Measurements from ENCODE around the gene C14orf180. TPM values are rescaled to one million over a fixed set of nuclear protein-coding genes. Genes with fewer than 3 reads are reported as not detected.

The C14orf180 gene
- total RNA-seq, 1 experiment from 2014 or later = not detected

GRCh38 chr14:104580961-104581360 is 1.4 kb downstream of the C14orf180 start (continued):
- TF ChIP-seq, protein P1, sequence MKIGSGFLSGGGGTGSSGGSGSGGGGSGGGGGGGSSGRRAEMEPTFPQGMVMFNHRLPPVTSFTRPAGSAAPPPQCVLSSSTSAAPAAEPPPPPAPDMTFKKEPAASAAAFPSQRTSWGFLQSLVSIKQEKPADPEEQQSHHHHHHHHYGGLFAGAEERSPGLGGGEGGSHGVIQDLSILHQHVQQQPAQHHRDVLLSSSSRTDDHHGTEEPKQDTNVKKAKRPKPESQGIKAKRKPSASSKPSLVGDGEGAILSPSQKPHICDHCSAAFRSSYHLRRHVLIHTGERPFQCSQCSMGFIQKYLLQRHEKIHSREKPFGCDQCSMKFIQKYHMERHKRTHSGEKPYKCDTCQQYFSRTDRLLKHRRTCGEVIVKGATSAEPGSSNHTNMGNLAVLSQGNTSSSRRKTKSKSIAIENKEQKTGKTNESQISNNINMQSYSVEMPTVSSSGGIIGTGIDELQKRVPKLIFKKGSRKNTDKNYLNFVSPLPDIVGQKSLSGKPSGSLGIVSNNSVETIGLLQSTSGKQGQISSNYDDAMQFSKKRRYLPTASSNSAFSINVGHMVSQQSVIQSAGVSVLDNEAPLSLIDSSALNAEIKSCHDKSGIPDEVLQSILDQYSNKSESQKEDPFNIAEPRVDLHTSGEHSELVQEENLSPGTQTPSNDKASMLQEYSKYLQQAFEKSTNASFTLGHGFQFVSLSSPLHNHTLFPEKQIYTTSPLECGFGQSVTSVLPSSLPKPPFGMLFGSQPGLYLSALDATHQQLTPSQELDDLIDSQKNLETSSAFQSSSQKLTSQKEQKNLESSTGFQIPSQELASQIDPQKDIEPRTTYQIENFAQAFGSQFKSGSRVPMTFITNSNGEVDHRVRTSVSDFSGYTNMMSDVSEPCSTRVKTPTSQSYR (CRISPR knock-in tag; IDR thresholded peaks at IDR 0.05) = no peak
- TF ChIP-seq SP1 (CRISPR knock-in tag; conservative IDR thresholded peaks at IDR 0.05) = no peak
- TF ChIP-seq, protein P2, sequence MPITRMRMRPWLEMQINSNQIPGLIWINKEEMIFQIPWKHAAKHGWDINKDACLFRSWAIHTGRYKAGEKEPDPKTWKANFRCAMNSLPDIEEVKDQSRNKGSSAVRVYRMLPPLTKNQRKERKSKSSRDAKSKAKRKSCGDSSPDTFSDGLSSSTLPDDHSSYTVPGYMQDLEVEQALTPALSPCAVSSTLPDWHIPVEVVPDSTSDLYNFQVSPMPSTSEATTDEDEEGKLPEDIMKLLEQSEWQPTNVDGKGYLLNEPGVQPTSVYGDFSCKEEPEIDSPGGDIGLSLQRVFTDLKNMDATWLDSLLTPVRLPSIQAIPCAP (CRISPR knock-in tag; IDR thresholded peaks at IDR 0.05) = no peak
- no peak for TF ChIP-seq ZNF232 (CRISPR knock-in tag; IDR thresholded peaks at IDR 0.05)
- TF ChIP-seq ZBTB21 (CRISPR knock-in tag; IDR thresholded peaks at IDR 0.05; ENCODE audit: borderline replicate concordance) = no peak
- no peak for TF ChIP-seq PRRX2 (CRISPR knock-in tag; IDR thresholded peaks at IDR 0.05)
- no peak for TF ChIP-seq ETV6 (CRISPR knock-in tag; IDR thresholded peaks at IDR 0.05)
- TF ChIP-seq IRF2 (CRISPR knock-in tag; IDR thresholded peaks at IDR 0.05; ENCODE audit: borderline replicate concordance, low read depth) = no peak
- TF ChIP-seq, protein P3, sequence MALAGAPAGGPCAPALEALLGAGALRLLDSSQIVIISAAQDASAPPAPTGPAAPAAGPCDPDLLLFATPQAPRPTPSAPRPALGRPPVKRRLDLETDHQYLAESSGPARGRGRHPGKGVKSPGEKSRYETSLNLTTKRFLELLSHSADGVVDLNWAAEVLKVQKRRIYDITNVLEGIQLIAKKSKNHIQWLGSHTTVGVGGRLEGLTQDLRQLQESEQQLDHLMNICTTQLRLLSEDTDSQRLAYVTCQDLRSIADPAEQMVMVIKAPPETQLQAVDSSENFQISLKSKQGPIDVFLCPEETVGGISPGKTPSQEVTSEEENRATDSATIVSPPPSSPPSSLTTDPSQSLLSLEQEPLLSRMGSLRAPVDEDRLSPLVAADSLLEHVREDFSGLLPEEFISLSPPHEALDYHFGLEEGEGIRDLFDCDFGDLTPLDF (CRISPR knock-in tag; IDR thresholded peaks at IDR 0.05) = no peak
- TF ChIP-seq GRHL2 (CRISPR knock-in tag; IDR thresholded peaks at IDR 0.05; ENCODE audit: insufficient replicate concordance, severe bottlenecking) = no peak
- TF ChIP-seq JAZF1 (CRISPR knock-in tag; IDR thresholded peaks at IDR 0.05) = no peak
- TF ChIP-seq ATF1 (CRISPR knock-in tag; IDR thresholded peaks at IDR 0.05) = no peak

- POLR2A ChIA-PET = no interaction called here
- Mint-ChIP-seq H3K36me3 (no peaks in the 10 kb centered on the region), H3K4me1 (no peaks in the 10 kb centered on the region), H3K4me3 (no peak overlapping the region), H3K9me3 (no peaks in the 10 kb centered on the region), H3K27ac (peak overlapping the region; percentile 90; the same call in 1 of the 2 replicates), H3K27me3 (ENCODE audit: low read depth) (no peaks in the 10 kb centered on the region)
- CTCF ChIA-PET = interaction anchor here (1.7 kb wide), 1 partner anchor 18 kb away, joined by 8 read pairs; no protein-coding TSS in a partner anchor
- ATAC-seq (no peak), DNase-seq (ENCODE audit: low spot score) (no peak)
- TF ChIP-seq ZNF138 (CRISPR knock-in tag; conservative IDR thresholded peaks at IDR 0.05) (no peak), GTF2I (CRISPR knock-in tag; conservative IDR thresholded peaks at IDR 0.05) (no peak), ZNF423 (CRISPR knock-in tag; IDR thresholded peaks at IDR 0.05) (no peak), ZBTB43 (CRISPR knock-in tag; IDR thresholded peaks at IDR 0.05) (no peak)
Observed at GRCh38 chr14:104581521-104581920, 2.0 kb downstream of the C14orf180 start.

GRCh38 chr14:104582005-104582404 is 2.4 kb downstream of the C14orf180 start:
- CTCF ChIA-PET = no interaction called here

More at GRCh38 chr14:104582005-104582404, 2.4 kb downstream of the C14orf180 start:
- Mint-ChIP-seq H3K4me3 (no peak overlapping the region), H3K27ac (no peak overlapping the region), H3K4me1 (no peaks in the 10 kb centered on the region), H3K9me3 (no peaks in the 10 kb centered on the region), H3K27me3 (ENCODE audit: low read depth) (no peaks in the 10 kb centered on the region), H3K36me3 (no peaks in the 10 kb centered on the region)
- DNase-seq (ENCODE audit: low spot score) (no peak), ATAC-seq (no peak)
- TF ChIP-seq, protein P4, sequence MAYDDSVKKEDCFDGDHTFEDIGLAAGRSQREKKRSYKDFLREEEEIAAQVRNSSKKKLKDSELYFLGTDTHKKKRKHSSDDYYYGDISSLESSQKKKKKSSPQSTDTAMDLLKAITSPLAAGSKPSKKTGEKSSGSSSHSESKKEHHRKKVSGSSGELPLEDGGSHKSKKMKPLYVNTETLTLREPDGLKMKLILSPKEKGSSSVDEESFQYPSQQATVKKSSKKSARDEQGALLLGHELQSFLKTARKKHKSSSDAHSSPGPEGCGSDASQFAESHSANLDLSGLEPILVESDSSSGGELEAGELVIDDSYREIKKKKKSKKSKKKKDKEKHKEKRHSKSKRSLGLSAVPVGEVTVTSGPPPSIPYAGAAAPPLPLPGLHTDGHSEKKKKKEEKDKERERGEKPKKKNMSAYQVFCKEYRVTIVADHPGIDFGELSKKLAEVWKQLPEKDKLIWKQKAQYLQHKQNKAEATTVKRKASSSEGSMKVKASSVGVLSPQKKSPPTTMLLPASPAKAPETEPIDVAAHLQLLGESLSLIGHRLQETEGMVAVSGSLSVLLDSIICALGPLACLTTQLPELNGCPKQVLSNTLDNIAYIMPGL (CRISPR knock-in tag; IDR thresholded peaks at IDR 0.05) = no peak
- TF ChIP-seq KAT7 (CRISPR knock-in tag; IDR thresholded peaks at IDR 0.05; ENCODE audit: borderline replicate concordance) (no peak), RORB (CRISPR knock-in tag; IDR thresholded peaks at IDR 0.05) (no peak), SOX15 (CRISPR knock-in tag; IDR thresholded peaks at IDR 0.05) (no peak)
- POLR2A ChIA-PET = no interaction called here
